Measurements from ENCODE around the gene SRGAP1.
A peak's percentile ranks its signal among the peaks of the same experiment; 100 is the strongest.

Gene SRGAP1

DNA sequence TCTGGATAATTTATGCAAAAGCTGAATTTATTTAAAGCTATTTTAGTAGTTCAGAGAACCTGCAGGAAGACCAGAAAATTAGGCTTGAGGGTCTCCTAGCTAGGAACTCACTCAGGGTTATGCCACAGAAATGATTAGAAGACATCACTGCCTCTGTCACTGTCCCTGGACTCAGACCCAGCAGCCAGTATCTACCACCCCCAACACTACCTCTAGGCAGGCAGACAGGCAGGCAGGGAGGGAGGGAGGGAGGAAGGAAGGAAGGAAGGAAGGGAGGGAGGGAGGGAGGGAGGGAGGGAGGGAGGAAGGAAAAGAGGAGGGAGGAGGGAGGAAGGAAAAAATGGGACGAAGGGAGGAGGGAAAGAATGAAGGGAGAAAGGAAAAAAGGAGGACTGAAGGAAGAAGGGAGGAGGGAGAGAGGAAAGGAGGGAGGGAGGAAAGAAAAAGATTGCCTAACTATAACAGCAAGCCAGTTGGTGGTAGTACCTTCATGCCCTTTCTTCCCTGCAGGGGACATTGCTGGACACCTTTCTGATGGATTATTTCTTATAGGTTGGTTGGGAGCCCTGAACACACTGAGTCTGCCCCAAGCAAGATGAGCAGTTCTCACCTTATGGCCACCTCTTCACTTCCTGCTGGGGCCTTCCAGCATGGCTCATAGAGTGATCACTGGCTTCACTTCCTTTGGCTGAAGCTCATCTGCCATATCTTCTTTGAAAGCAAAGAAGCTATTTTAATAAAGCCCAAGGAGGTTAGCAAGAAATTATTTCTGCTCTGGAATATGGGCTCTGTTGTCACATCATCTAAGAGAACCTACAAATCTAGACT is 327.9 kb downstream of the SRGAP1 start:
- TF ChIP-seq, protein P1, sequence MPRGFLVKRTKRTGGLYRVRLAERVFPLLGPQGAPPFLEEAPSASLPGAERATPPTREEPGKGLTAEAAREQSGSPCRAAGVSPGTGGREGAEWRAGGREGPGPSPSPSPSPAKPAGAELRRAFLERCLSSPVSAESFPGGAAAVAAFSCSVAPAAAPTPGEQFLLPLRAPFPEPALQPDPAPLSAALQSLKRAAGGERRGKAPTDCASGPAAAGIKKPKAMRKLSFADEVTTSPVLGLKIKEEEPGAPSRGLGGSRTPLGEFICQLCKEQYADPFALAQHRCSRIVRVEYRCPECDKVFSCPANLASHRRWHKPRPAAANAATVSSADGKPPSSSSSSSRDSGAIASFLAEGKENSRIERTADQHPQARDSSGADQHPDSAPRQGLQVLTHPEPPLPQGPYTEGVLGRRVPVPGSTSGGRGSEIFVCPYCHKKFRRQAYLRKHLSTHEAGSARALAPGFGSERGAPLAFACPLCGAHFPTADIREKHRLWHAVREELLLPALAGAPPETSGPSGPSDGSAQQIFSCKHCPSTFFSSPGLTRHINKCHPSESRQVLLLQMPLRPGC (tag by site-specific recombination; IDR thresholded peaks at IDR 0.05) = no peak
- TF ChIP-seq YY2 (tag by site-specific recombination; IDR thresholded peaks at IDR 0.05) (no peak), ZNF266 (tag by site-specific recombination; IDR thresholded peaks at IDR 0.05; ENCODE audit: low read depth) (no peak), ZNF366 (tag by site-specific recombination; conservative IDR thresholded peaks at IDR 0.05) (peak; percentile 68), ZXDB (tag by site-specific recombination; IDR thresholded peaks at IDR 0.05) (no peak), ZNF138 (tag by site-specific recombination; IDR thresholded peaks at IDR 0.05; ENCODE audit: borderline replicate concordance) (no peak), KLF7 (tag by site-specific recombination; IDR thresholded peaks at IDR 0.05; ENCODE audit: borderline replicate concordance) (no peak)
- TF ChIP-seq, protein P2, sequence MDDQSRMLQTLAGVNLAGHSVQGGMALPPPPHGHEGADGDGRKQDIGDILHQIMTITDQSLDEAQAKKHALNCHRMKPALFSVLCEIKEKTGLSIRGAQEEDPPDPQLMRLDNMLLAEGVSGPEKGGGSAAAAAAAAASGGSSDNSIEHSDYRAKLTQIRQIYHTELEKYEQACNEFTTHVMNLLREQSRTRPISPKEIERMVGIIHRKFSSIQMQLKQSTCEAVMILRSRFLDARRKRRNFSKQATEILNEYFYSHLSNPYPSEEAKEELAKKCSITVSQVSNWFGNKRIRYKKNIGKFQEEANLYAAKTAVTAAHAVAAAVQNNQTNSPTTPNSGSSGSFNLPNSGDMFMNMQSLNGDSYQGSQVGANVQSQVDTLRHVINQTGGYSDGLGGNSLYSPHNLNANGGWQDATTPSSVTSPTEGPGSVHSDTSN (CRISPR knock-in tag; IDR thresholded peaks at IDR 0.05) = no peak
- TF ChIP-seq, protein P3, sequence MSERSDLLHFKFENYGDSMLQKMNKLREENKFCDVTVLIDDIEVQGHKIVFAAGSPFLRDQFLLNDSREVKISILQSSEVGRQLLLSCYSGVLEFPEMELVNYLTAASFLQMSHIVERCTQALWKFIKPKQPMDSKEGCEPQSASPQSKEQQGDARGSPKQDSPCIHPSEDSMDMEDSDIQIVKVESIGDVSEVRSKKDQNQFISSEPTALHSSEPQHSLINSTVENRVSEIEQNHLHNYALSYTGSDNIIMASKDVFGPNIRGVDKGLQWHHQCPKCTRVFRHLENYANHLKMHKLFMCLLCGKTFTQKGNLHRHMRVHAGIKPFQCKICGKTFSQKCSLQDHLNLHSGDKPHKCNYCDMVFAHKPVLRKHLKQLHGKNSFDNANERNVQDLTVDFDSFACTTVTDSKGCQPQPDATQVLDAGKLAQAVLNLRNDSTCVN (tag by site-specific recombination; optimal IDR thresholded peaks at IDR 0.05) = no peak
- Histone ChIP-seq H3K9me3 (ENCODE audit: control insufficient read depth, insufficient read depth, low read depth, low read length) (no peaks in the 10 kb centered on the region), H3K4me1 (ENCODE audit: control insufficient read depth, insufficient read depth, low read length) (0 out of 2 replicates have a peak, but pooled peaks cover 2% of the 10 kb centered on the region), H3K27ac (ENCODE audit: extremely low read depth, low read depth, low read length) (no peak overlapping the region), H3K36me3 (ENCODE audit: control insufficient read depth in 2 of 2, insufficient read depth in 1 of 2, low read length in 2 of 2) (no peaks in the 10 kb centered on the region), H3K4me3 (ENCODE audit: low read depth, low read length) (no peak overlapping the region)
- POLR2A ChIA-PET = no interaction called here
- CTCF ChIA-PET = interaction anchor here (0.6 to 0.7 kb wide), 2 partner anchors 204 to 996 kb away, joined by 3 to 4 read pairs; no protein-coding TSS in a partner anchor

DNA sequence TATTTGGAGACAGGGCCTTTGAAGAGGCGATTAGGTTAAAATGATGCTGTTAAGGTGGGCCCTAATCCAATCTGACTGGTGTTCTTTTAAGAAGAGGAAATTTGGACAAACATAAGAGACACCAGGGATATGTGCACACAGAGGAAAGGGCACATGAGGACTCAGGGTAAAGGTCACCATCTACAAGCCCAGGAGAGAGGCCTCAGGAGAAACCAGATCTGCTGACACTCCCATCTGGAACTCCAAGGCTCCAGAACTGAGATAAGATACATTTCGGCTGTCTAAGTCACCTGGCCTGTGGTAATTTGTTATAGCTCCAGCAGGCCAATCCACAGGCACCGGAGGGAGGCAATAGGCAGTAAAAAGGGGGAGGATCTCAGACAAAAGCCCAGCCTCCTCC is 329.0 kb downstream of the SRGAP1 start:
- Histone ChIP-seq H3K36me3 (ENCODE audit: control insufficient read depth in 2 of 2, insufficient read depth in 1 of 2, low read length in 2 of 2) (no peaks in the 10 kb centered on the region), H3K4me1 (ENCODE audit: control insufficient read depth, insufficient read depth, low read length) (0 out of 2 replicates have a peak, but pooled peaks cover 2% of the 10 kb centered on the region), H3K27ac (ENCODE audit: extremely low read depth, low read depth, low read length) (no peak overlapping the region), H3K9me3 (ENCODE audit: control insufficient read depth, insufficient read depth, low read depth, low read length) (no peaks in the 10 kb centered on the region), H3K4me3 (ENCODE audit: low read depth, low read length) (no peak overlapping the region)
- TF ChIP-seq ZNF16 (tag by site-specific recombination; IDR thresholded peaks at IDR 0.05; ENCODE audit: low read depth) (no peak), REPIN1 (tag by site-specific recombination; IDR thresholded peaks at IDR 0.05; ENCODE audit: low read depth) (no peak), ZNF239 (tag by site-specific recombination; IDR thresholded peaks at IDR 0.05) (no peak), ZNF626 (tag by site-specific recombination; IDR thresholded peaks at IDR 0.05) (no peak), ZNF707 (tag by site-specific recombination; IDR thresholded peaks at IDR 0.05) (no peak), ZNF423 (tag by site-specific recombination; IDR thresholded peaks at IDR 0.05) (no peak), ZNF394 (tag by site-specific recombination; IDR thresholded peaks at IDR 0.05; ENCODE audit: borderline replicate concordance) (no peak), ZNF843 (tag by site-specific recombination; IDR thresholded peaks at IDR 0.05) (no peak)
- TF ChIP-seq, protein P4, sequence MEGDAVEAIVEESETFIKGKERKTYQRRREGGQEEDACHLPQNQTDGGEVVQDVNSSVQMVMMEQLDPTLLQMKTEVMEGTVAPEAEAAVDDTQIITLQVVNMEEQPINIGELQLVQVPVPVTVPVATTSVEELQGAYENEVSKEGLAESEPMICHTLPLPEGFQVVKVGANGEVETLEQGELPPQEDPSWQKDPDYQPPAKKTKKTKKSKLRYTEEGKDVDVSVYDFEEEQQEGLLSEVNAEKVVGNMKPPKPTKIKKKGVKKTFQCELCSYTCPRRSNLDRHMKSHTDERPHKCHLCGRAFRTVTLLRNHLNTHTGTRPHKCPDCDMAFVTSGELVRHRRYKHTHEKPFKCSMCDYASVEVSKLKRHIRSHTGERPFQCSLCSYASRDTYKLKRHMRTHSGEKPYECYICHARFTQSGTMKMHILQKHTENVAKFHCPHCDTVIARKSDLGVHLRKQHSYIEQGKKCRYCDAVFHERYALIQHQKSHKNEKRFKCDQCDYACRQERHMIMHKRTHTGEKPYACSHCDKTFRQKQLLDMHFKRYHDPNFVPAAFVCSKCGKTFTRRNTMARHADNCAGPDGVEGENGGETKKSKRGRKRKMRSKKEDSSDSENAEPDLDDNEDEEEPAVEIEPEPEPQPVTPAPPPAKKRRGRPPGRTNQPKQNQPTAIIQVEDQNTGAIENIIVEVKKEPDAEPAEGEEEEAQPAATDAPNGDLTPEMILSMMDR (tag by site-specific recombination; IDR thresholded peaks at IDR 0.05) = no peak
- TF ChIP-seq, protein P5, sequence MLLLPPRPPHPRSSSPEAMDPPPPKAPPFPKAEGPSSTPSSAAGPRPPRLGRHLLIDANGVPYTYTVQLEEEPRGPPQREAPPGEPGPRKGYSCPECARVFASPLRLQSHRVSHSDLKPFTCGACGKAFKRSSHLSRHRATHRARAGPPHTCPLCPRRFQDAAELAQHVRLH (tag by site-specific recombination; IDR thresholded peaks at IDR 0.05) = no peak
- ChIA-PET POLR2A (no interaction called here), CTCF (no interaction called here)
